Activated CD4-positive, alpha-beta T cell treated with anti-CD3 and anti-CD28 coated beads, Interleukin-2, amount 10 ng/mL, durations not matched to agents 24 days and 14 days (primary cell): ENCODE measurements around the gene DENND1A. TPM values are rescaled to one million over a fixed set of nuclear protein-coding genes. Genes with fewer than 3 reads are reported as not detected.

Experiments
- DNase-seq: peaks from one replicate; pipeline ENCODE4 v3.0.0; 2022
- H3K27ac Mint-ChIP-seq: one replicate; pipeline ENCODE4 v1.8.0; 2022; ENCODE audit warnings: mild to moderate bottlenecking, mixed read lengths
- H3K27me3 Mint-ChIP-seq: one replicate; pipeline ENCODE4 v1.8.0; 2022; ENCODE audit warnings: mixed read lengths
- H3K36me3 Mint-ChIP-seq: one replicate; pipeline ENCODE4 v1.8.0; 2022; ENCODE audit warnings: low read depth, mild to moderate bottlenecking, mixed read lengths
- H3K4me1 Mint-ChIP-seq: one replicate; pipeline ENCODE4 v1.8.0; 2021; ENCODE audit warnings: mixed read lengths
- H3K4me3 Mint-ChIP-seq: one replicate; pipeline ENCODE4 v1.8.0; 2022; ENCODE audit warnings: mild to moderate bottlenecking, moderate library complexity, mixed read lengths
- H3K9me3 Mint-ChIP-seq: one replicate; pipeline ENCODE4 v1.8.0; 2021; ENCODE audit warnings: mixed read lengths
- intact Hi-C: fragments of 100-400 bp; cut with micrococcal nuclease; formaldehyde crosslinking; loops from one replicate; pipeline ENCODE4 v1.15.1; 2023
- total RNA-seq: library from RNA; stranded (reverse); gene quantifications from 2 replicates; pipeline ENCODE4 v1.2.3, GENCODE V29; 2022

DENND1A gene
- total RNA-seq, 1 donor from 2014 or later, result 25.2 TPM

DNA sequence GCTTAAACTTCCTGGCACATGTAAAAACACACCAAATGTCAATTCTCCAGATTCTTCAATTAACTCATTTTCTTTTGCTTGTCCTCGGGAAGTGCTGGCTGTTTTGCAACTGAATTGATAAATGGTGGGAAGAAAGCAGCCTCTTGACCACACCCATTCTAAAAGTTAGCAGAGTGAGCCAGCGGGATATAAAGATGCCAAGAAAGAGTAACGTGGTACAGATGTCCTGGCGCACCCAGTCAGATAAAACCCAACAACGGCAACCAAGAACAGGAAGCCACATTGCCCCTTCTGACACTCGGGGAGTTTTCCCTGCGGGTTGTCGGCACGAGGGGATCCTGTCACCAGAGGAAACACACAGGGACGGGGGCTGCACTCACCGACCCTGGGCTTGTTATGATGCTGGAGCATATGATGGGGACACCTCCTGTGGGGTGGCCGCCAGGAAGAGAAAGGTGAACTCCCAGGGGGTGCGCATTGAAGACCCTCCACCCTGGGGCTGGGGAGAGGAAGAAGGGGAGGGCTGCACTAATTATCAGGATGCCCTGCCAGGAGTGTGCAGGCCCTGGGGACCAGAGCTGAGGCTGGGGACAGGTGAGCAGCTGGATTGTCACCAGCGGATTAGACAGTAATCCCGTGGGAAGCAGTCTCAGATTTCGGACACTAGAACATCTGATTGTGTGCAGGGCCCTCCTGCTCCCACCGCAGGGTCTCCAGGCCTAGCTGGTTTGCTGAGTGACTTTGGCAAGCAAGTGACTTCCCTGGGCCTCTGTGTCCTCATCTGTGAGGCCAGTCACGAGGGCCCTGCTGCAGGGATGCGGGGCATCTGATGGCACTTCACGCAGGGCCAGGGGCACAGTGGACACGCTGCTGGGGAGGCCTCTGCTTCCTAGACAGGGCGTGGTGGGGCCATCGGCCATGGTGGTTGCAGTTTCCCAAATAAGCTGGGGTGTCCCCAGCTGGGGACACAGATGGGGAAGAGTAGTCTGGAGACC lies 514.7 kb downstream of the DENND1A start:
- no peak overlapping the region for H3K4me3 Mint-ChIP-seq
- DNase-seq, result no peak
- no peaks in the 10 kb centered on the region for H3K36me3 Mint-ChIP-seq
- H3K27me3 Mint-ChIP-seq, result no peaks in the 10 kb centered on the region
- intact Hi-C loops, result no loop called here
- no peaks in the 10 kb centered on the region for H3K9me3 Mint-ChIP-seq
- no peak overlapping the region for H3K27ac Mint-ChIP-seq
- H3K4me1 Mint-ChIP-seq, result peaks cover 2% of the 10 kb centered on the region

DNA sequence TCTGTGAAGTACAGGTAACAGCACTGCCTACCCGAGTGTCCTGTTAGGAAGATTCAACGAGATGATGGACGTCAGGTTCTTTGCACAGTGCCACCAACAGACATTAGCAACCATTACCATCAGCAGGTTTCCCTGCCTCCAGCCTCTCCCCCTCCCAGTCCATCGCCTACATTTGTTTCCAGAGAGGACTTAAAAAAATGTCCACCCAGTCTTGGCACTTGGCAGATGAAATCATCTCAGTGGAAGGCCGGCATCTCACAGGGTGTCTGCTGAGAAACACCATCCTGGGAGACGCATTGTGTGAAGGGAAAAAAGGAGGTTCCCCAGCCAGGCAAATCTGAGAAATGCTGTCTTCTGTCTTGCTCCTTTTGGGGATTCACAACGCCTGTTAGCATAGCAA lies 515.7 kb downstream of the DENND1A start:
- Mint-ChIP-seq H3K27ac (no peak overlapping the region), H3K27me3 (no peaks in the 10 kb centered on the region), H3K36me3 (no peaks in the 10 kb centered on the region), H3K4me1 (peaks cover 2% of the 10 kb centered on the region), H3K4me3 (no peak overlapping the region), H3K9me3 (no peaks in the 10 kb centered on the region)
- intact Hi-C loops, result no loop called here
- no peak for DNase-seq

DNA sequence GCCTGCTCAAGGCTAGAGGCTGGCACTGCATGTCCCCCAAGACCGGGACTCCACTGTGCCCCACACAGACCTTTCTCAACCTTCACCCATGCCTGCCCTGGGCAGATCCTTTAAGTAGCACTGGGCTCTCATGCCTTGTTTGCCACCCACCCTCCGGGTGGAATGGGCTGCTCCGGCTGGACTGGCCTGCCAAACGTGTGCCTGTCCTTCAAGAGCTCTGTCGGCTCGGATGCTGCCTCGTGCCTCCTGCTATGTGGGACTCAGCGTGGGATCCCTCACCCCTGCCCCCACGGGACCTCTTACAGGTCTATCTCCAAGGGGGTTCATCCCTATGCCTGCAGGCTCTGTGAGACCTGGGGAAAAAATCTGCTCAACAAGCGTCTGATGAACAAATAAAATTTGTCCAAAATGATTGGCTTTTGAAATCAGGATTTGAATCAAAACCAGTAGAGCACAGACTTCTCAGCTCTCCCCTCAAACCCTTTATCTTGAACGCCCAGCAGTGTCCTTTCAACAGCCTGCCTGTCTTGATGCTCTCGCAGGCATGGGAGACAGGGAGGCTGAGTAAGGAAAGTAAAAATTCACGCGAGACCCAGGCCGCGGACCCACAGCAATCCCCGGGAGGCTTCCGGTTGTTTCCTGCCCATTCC lies 517.6 kb downstream of the DENND1A start:
- Mint-ChIP-seq H3K4me1 (no peaks in the 10 kb centered on the region), H3K4me3 (no peak overlapping the region), H3K36me3 (no peaks in the 10 kb centered on the region), H3K27me3 (no peaks in the 10 kb centered on the region), H3K27ac (no peak overlapping the region), H3K9me3 (no peaks in the 10 kb centered on the region)
- intact Hi-C loops, result no loop called here
- no peak for DNase-seq

DNA sequence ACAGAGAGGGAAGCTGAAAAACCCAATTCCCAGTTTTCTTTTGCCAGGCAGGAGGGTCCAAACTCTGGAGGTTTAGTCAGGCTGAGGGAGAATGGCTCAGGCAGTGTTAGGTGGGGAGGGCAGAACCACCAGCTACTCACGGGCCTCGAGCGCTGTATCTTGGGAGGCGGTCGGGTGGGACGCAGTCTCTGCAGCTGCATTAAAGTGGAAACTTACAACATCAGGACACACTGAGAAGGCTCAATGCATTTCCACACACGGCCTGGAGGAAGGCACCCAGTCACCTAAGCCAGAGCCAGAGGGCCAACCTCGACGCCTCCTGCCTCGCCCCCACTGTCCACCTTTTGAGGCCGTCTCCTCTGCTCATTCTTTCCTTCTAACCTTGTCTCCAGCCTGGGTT lies 518.3 kb downstream of the DENND1A start:
- Mint-ChIP-seq H3K27ac (no peak overlapping the region), H3K36me3 (no peaks in the 10 kb centered on the region), H3K9me3 (no peaks in the 10 kb centered on the region), H3K27me3 (no peaks in the 10 kb centered on the region), H3K4me3 (no peak overlapping the region), H3K4me1 (no peaks in the 10 kb centered on the region)
- intact Hi-C loops, result no loop called here
- no peak for DNase-seq

DNA sequence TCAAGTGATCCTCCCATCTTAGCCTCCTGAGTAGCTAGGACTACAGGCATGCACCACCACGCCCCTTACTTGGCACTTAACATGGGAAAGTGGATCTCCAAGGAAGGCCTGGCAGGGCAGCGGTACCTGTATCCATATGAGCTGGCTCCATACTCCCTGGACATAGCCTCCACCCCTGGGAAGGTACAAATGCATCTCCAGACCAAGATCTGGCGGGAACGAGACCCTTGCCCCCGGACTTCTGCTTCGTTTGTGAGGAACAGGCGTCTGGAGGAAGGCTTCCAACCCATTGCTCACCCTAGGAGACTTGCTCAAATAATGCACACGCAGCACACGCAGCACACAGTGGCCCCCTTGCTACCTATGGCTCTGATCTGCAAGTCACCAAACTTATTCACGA lies 518.7 kb downstream of the DENND1A start:
- Mint-ChIP-seq H3K4me3 (no peak overlapping the region), H3K27me3 (no peaks in the 10 kb centered on the region), H3K9me3 (no peaks in the 10 kb centered on the region), H3K27ac (no peak overlapping the region), H3K4me1 (no peaks in the 10 kb centered on the region), H3K36me3 (no peaks in the 10 kb centered on the region)
- no peak for DNase-seq
- intact Hi-C loops, result no loop called here

DNA sequence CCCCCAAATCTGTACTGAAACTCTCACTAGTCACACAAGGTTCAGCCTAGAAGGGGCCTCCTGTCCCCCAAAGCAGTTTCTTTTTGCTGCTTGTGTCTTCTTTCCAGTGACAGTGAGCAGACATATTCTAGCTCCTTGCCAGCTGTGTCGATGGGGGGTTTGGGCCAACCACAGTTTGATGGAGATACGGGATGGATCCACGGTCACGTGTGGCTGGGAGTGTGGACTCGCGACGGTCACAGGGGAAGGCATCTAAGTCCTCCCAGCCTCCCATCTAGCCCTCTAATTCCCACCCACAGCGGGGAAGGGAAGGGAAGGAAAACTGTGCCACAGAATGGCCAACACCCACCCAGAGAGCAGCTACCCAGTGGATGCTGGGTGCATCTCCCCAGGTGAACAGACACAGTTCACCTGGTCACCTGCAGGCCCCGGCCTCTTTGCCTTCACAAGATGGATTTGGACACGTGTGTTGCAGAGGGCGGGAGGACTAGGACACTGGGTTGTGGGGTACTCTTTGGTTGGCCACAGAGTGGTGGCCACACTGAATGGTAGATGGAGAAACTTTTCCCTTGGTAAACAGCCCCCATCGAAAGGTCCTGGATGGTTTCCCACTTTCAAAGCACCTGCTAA lies 519.5 kb downstream of the DENND1A start:
- no peaks in the 10 kb centered on the region for H3K9me3 Mint-ChIP-seq
- no peak overlapping the region for H3K27ac Mint-ChIP-seq
- H3K4me3 Mint-ChIP-seq, result no peak overlapping the region
- H3K36me3 Mint-ChIP-seq, result no peaks in the 10 kb centered on the region
- intact Hi-C loops, result no loop called here
- no peaks in the 10 kb centered on the region for H3K4me1 Mint-ChIP-seq
- H3K27me3 Mint-ChIP-seq, result no peaks in the 10 kb centered on the region
- no peak for DNase-seq

DNA sequence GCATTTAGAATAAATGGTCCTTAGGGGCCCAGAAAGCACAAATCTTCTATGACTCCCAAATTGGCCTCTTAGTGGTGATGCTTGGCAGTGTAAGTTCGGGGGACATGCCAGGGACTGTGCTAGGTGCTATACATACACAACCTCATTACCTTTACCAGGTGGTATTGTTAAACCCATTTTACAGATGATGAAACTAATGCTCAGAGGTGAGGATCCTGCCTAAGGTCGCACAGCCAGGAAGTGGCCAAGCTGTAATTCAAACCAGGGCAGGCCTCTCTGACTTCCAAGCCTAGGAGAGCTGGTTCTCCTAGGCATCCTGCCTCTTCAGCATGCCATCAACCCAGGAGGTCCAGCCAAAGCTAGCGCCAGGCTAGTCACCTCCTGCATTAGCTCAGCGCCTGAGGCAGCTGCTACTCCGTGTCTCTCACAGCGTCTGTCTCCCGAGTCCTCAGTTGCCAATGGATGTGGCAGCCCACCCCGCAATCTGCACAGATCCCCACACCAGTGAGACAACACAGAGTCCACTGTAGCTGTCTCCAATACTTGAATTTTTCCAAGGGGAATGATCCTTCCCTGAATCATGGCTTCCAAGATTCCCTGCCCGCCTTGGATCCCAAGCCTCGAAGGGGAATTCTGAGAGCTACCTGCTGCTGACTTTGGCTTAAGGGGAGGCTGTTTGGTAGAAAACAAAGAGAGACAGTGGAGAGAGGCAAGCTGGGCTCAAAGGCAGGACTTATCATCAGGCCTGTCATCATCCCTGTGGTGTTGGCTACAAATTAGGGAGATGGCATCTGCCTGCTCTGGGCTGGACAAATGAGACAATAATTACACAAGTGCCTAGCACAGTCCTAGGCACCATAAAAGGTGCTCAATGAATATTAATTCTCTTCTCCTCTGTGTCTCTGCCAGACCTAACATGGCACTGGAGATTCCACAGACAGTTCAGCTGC lies 521.3 kb downstream of the DENND1A start:
- H3K9me3 Mint-ChIP-seq, result no peaks in the 10 kb centered on the region
- no peaks in the 10 kb centered on the region for H3K4me1 Mint-ChIP-seq
- intact Hi-C loops, result no loop called here
- H3K36me3 Mint-ChIP-seq, result no peaks in the 10 kb centered on the region
- H3K4me3 Mint-ChIP-seq, result no peak overlapping the region
- no peak for DNase-seq
- no peaks in the 10 kb centered on the region for H3K27me3 Mint-ChIP-seq
- H3K27ac Mint-ChIP-seq, result no peak overlapping the region

DNA sequence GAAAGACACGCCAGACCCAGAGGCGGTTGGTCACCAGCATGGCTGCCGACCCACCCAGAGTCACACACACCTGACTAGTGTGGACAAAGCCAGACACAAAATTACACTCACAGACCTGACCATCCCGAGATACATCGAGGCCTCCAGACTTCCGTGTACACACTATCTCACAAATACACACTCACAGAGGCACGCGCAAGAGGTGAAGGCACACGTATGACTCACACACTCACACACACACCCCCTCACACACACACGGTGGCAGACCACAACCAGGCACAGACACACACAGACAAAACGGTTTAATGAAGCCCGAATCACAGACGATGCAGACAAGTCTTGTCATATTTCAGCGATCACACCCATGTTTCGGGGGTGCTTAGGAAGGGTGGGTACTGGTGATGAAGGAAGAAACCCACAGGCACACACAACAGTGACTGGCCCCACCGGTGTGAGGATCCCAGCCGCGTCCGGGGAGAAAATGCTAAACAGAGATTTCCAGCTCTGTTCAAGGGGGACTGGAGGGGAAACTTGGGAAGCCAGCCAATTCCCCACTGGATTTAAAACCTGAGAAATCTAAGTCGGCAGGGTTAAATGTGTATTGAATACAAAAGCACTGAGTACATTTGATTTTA lies 522.6 kb downstream of the DENND1A start:
- H3K9me3 Mint-ChIP-seq, result no peaks in the 10 kb centered on the region
- no peaks in the 10 kb centered on the region for H3K36me3 Mint-ChIP-seq
- no peak overlapping the region for H3K27ac Mint-ChIP-seq
- H3K4me1 Mint-ChIP-seq, result no peaks in the 10 kb centered on the region
- intact Hi-C loops, result no loop called here
- no peaks in the 10 kb centered on the region for H3K27me3 Mint-ChIP-seq
- H3K4me3 Mint-ChIP-seq, result no peak overlapping the region
- DNase-seq, result no peak

DNA sequence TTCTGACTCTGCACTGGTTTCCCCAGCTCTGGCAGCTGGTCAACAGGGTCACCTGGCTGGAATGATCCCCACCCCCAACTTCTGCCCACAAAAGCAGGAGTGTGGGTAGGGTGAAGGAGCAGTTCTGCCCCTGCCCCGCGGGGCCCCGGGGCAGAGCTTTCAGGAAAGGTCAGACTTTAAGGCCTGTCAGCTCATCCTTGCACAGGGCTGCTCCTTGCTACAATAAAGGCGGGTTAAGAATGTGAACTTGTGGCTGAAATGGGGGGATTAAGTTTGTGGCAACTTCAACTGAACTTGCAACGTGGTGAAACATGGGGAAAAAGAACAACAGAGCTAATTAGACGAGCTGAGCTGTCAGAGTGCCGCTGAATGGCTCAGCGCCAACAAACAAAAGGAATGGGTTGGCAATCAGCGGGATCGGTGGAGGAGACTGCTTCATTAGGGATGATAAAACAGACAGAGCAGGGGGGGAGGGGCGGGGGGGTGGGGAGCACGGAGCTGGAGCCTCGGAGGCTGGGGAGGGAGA lies 523.2 kb downstream of the DENND1A start:
- no peak for DNase-seq
- H3K27me3 Mint-ChIP-seq, result no peaks in the 10 kb centered on the region
- no peak overlapping the region for H3K4me3 Mint-ChIP-seq
- no peak overlapping the region for H3K27ac Mint-ChIP-seq
- no peaks in the 10 kb centered on the region for H3K4me1 Mint-ChIP-seq
- no peaks in the 10 kb centered on the region for H3K36me3 Mint-ChIP-seq
- intact Hi-C loops, result no loop called here
- H3K9me3 Mint-ChIP-seq, result no peaks in the 10 kb centered on the region

DNA sequence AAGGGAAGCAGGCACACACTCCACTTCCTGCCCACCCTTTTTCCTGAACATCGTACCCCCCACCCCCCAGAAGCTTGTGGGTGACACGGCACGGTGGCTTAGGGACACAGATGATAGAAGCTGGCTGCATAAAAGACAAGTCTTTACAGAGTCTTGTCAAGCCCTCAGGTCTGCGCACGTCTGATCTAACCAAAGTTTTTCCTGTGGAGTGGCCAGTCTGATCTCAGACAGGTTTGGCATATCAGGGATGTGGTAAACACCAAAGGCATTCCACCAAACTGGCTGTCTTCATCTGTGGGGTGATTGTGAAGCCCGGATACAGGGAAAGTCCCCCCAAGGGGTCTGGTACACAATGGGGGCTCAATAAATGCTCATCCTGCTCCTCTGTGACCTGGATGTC lies 523.9 kb downstream of the DENND1A start:
- Mint-ChIP-seq H3K27ac (no peak overlapping the region), H3K9me3 (no peaks in the 10 kb centered on the region), H3K27me3 (no peaks in the 10 kb centered on the region), H3K4me3 (no peak overlapping the region), H3K4me1 (no peaks in the 10 kb centered on the region), H3K36me3 (no peaks in the 10 kb centered on the region)
- no peak for DNase-seq
- intact Hi-C loops, result no loop called here

DNA sequence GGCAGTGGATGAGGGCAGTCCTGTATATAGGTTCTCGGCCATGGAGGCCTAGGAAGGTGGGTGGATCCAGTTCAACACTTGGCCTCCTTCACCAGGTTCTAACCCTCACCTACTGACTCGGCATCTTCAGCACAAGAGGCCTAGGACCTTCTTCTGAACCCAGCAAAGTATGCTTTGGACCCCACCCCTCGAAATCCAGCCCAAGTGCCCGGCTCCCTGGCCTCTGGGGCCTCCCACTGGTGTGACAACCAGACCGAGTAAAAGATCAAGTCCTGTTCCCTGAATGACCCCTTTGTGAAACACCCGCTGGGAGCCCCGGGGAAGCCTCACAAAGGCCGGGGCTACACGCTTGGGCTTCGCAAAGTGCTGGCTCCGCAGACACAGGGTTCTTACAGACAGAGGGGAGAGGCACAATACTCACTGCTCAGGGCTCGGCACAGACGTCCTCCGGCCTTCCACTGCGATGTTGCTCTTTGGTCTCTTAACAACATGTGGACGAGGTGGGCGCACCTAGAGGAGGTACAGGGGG lies 526.9 kb downstream of the DENND1A start:
- Mint-ChIP-seq H3K27me3 (no peaks in the 10 kb centered on the region), H3K9me3 (no peaks in the 10 kb centered on the region)

DNA sequence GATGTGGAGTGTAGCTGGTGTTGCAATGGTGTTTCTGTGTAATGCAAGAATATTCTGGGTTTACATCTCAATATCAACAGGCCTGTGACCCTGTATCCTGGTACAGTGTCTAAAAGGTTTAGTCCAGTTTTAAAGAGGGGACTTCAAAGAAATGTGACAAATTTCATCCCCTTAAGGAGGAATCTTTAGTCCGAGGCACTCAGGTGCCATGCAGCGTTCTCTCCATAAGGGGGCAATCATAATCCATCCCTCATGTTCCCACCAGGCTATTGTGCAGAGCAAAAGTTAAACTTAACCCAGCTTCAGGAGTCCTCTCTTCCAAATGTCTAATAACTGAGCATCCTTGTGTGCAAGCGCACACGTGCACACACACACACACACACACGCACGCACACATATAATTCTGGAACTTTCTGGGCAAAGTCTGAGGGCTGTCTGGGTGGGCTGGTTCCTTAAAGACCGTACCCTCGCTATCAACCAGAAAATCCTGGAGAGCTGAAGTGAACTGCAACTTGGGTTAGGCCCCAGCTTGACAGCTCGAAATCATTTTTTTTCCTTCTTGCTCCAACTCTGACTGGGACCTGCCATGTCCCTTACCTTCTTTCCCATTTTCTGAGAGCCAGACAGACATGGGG lies 527.9 kb downstream of the DENND1A start:
- H3K9me3 Mint-ChIP-seq, result no peaks in the 10 kb centered on the region
- H3K27ac Mint-ChIP-seq, result no peak overlapping the region
- H3K27me3 Mint-ChIP-seq, result no peaks in the 10 kb centered on the region
- H3K36me3 Mint-ChIP-seq, result no peaks in the 10 kb centered on the region
- DNase-seq, result peak; percentile 62
- intact Hi-C loops, result no loop called here
- no peak overlapping the region for H3K4me3 Mint-ChIP-seq
- no peaks in the 10 kb centered on the region for H3K4me1 Mint-ChIP-seq

More for the DNA sequence above, 526.9 kb downstream of the DENND1A start:
- intact Hi-C loops, result no loop called here
- no peaks in the 10 kb centered on the region for H3K4me1 Mint-ChIP-seq
- no peak overlapping the region for H3K27ac Mint-ChIP-seq
- DNase-seq, result no peak
- no peak overlapping the region for H3K4me3 Mint-ChIP-seq
- no peaks in the 10 kb centered on the region for H3K36me3 Mint-ChIP-seq
